Right lobe of liver (tissue), 6 donors: Measurements from ENCODE around the gene PI16. TPM values are rescaled to one million over a fixed set of nuclear protein-coding genes. Genes with fewer than 3 reads are reported as not detected.
"Not testable (repeated sequence)": the region's sequence is repeated elsewhere in the genome, so short reads cannot be mapped to it uniquely, and the experiment has no call there.

Experiments used
- ATAC-seq, 4 donors: fragments of 200-7000 bp; cut with Tn5 transposase; one replicate each; pipeline ENCODE4 v1.9.1; 2020; ENCODE audit warnings: mild to moderate bottlenecking in 4 of 4, moderate library complexity in 4 of 4
- DNase-seq, 3 donors: peaks; one replicate each; pipeline ENCODE4 v3.0.0-alpha.2; 2020
- H3K27ac ChIP-seq, 3 donors: fragments of 200-600 bp; one replicate each; pipeline ENCODE4 v1.8.0; 2022
- H3K27me3 ChIP-seq, 2 donors: fragments of 200-600 bp; one replicate each; pipeline ENCODE4 v1.8.0; 2022
- H3K36me3 ChIP-seq, 4 donors: fragments of 200-600 bp; sonication (generic) in 1 of 4; one replicate each; pipeline versions ENCODE4 v1.5.1 to v1.8.0; 2017 to 2022; ENCODE audit warnings: control low read depth in 1 of 4
- H3K4me1 ChIP-seq, 4 donors: fragments of 200-600 bp; sonication (generic) in 1 of 4; one replicate each; pipeline versions ENCODE4 v1.5.1 to v1.8.0; 2017 to 2022; ENCODE audit warnings: control low read depth in 1 of 4
- H3K4me3 ChIP-seq, 3 donors: fragments of 200-600 bp; one replicate each; pipeline ENCODE4 v1.8.0; 2022
- H3K9me3 ChIP-seq, 4 donors: fragments of 200-600 bp; sonication (generic) in 1 of 4; one replicate each; pipeline versions ENCODE4 v1.5.1 to v1.8.0; 2017 to 2022; ENCODE audit warnings: control low read depth in 1 of 4
- CTCF ChIP-seq, 4 donors: fragments of 200-600 bp in 3 of 4; fragments of 450-650 bp in 1 of 4; IDR thresholded peaks; one replicate each; pipeline versions ENCODE4 v1.5.1 to v1.8.0; 2016 to 2022; ENCODE audit warnings: antibody characterized with exemption in 4 of 4, mild to moderate bottlenecking in 2 of 4
- POLR2A ChIP-seq: fragments of 450-650 bp; IDR thresholded peaks from one replicate; pipeline ENCODE4 v1.6.1; 2017; ENCODE audit warnings: antibody characterized with exemption, mild to moderate bottlenecking
- WGBS: methylation state at CpG from one replicate; pipeline ENCODE4 v1.1.6; 2018; ENCODE audit warnings: low coverage, low lambda C conversion rate; ENCODE audit not compliant: insufficient coverage; ENCODE audit errors: missing lambda C conversion rate; 5-methylcytosine and 5-hydroxymethylcytosine counted together
- intact Hi-C, 2 donors: fragments of 100-400 bp; cut with DNase I; formaldehyde crosslinking; loops; one replicate each; pipeline versions ENCODE4 v1.11.2 to v1.14.1; 2022
- total RNA-seq, 6 experiments: library from RNA; depleted of rRNA in 2 of 6; stranded (reverse); fragments of >200 nt in 2 of 6; fragmentation: NEBNext Ultra II Directional in 3 of 6; extraction: Animal tissue kit (Norgen Biotek cat#: 25700) in 3 of 6; gene quantifications; one replicate each; pipeline versions ENCODE4 v1.1.0 to v1.2.4, GENCODE V29; 2016 to 2023
- donor health status: DM: no; HTN: yes; CAD: no.
- donor health status: DM: no; HTN: no; CAD: no.
- donor health status: DM: no; HTN: no; CAD: no.
- donor health status: DM: no; HTN: yes; CAD: no.
- donor health status: DM: no; HTN: yes; CAD: no.

PI16 gene
- total RNA-seq, 6 experiments from 2014 or later: 0.11 to 0.42 TPM; not detected in 4

GRCh38 chr6:36940027-36940426 is 14.5 kb upstream of the PI16 start:
- TF ChIP-seq POLR2A: no peak
- no peak for TF ChIP-seq CTCF (IDR thresholded peaks at IDR 0.05)
- Histone ChIP-seq H3K9me3 (no peaks in the 10 kb centered on the region), H3K36me3 (no peaks in the 10 kb centered on the region), H3K4me1 (no peaks in the 10 kb centered on the region), H3K27ac (no peak overlapping the region), H3K4me3 (no peak overlapping the region), H3K27me3 (no peaks in the 10 kb centered on the region)
- intact Hi-C loops: no loop called here
- WGBS: 83% methylated on average over 7 of the region's 10 CpGs
- DNase-seq (peak in 1 of 3 donors; percentile 24), ATAC-seq (no peak)

- ATAC-seq, H3K4me3 ChIP-seq, H3K9me3 ChIP-seq, H3K27ac ChIP-seq, H3K36me3 ChIP-seq, H3K4me1 ChIP-seq, H3K27me3 ChIP-seq, DNase-seq, intact Hi-C loops: not testable (repeated sequence)
- WGBS: 95% methylated on average over 11 of the region's 40 CpGs
Measured at GRCh38 chr6:36941561-36941960, 13.0 kb upstream of the PI16 start.

GRCh38 chr6:36942329-36942728 is 12.2 kb upstream of the PI16 start:
- H3K4me3 ChIP-seq, H3K4me1 ChIP-seq, H3K9me3 ChIP-seq, intact Hi-C loops, ATAC-seq, H3K27me3 ChIP-seq, DNase-seq, H3K36me3 ChIP-seq, H3K27ac ChIP-seq: not testable (repeated sequence)
- WGBS: 36% methylated on average over 1 of the region's 2 CpGs

GRCh38 chr6:36944650-36945049 is 9.9 kb upstream of the PI16 start:
- intact Hi-C loops: no loop called here

GRCh38 chr6:36945301-36945700 is 9.2 kb upstream of the PI16 start:
- TF ChIP-seq POLR2A: no peak
- no peak for TF ChIP-seq CTCF (IDR thresholded peaks at IDR 0.05)
- no peak for DNase-seq
- H3K4me1 ChIP-seq: no peaks in the 10 kb centered on the region
- no peaks in the 10 kb centered on the region for H3K9me3 ChIP-seq
- H3K4me3 ChIP-seq: no peak overlapping the region
- H3K27ac ChIP-seq: no peak overlapping the region
- no peaks in the 10 kb centered on the region for H3K27me3 ChIP-seq
- no peaks in the 10 kb centered on the region for H3K36me3 ChIP-seq
- intact Hi-C loops: no loop called here
- WGBS: 76% methylated on average over 4 of the region's 4 CpGs
- ATAC-seq: no peak

More at GRCh38 chr6:36944650-36945049, 9.9 kb upstream of the PI16 start:
- no peak for TF ChIP-seq CTCF (IDR thresholded peaks at IDR 0.05)
- no peak for TF ChIP-seq POLR2A
- WGBS: 81% methylated on average over 5 of the region's 5 CpGs
- no peak overlapping the region for H3K4me3 ChIP-seq
- no peaks in the 10 kb centered on the region for H3K27me3 ChIP-seq
- no peak for ATAC-seq
- no peak overlapping the region for H3K27ac ChIP-seq
- no peaks in the 10 kb centered on the region for H3K36me3 ChIP-seq
- H3K4me1 ChIP-seq: no peaks in the 10 kb centered on the region
- peak in 1 of 3 donors; percentile 2 for DNase-seq
- no peaks in the 10 kb centered on the region for H3K9me3 ChIP-seq

- intact Hi-C loops: no loop called here
- Histone ChIP-seq H3K36me3 (no peaks in the 10 kb centered on the region), H3K4me1 (no peaks in the 10 kb centered on the region), H3K27ac (no peak overlapping the region), H3K9me3 (no peaks in the 10 kb centered on the region), H3K4me3 (no peak overlapping the region), H3K27me3 (no peaks in the 10 kb centered on the region)
- peak in 1 of 3 donors; percentile 18 for DNase-seq
- ATAC-seq: peak in 1 of 4 donors; percentile 27
- 72% methylated on average over 3 of the region's 4 CpGs for WGBS
- TF ChIP-seq CTCF (IDR thresholded peaks at IDR 0.05) (no peak), POLR2A (no peak)
Measured at GRCh38 chr6:36946526-36946925, 8.0 kb upstream of the PI16 start.
